AG04449 (cell line): ENCODE measurements around the gene RHOH.

Source experiments
- CTCF ChIA-PET: fragments of 350-600 bp; formaldehyde crosslinking; extraction: SDS; loops from one replicate; lab custom pipeline; 2021; ENCODE audit warnings: antibody characterized with exemption; lab: Yijun Ruan, JAX
- POLR2A ChIA-PET: fragments of 400-600, 350-600 bp; formaldehyde crosslinking; extraction: SDS; loops from one replicate; lab custom pipeline; 2020; ENCODE audit warnings: antibody characterized with exemption, inconsistent platforms; lab: Yijun Ruan, JAX
- DNase-seq: peaks from one replicate; pipeline ENCODE4 v3.0.0-alpha.2; 2010; ENCODE audit warnings: low read depth, low spot score
- H3K4me3 ChIP-seq: 2 replicates; pipeline ENCODE4 v1.5.1; 2011; ENCODE audit warnings: low read depth, mild to moderate bottlenecking, control low read depth, low read length
- CTCF ChIP-seq: IDR thresholded peaks from one replicate; pipeline ENCODE4 v1.5.1; 2011; ENCODE audit warnings: mild to moderate bottlenecking, moderate library complexity, low read length, control low read depth, inconsistent platforms; ENCODE audit not compliant: insufficient read depth; ENCODE audit errors: missing control alignments

Gene RHOH

GRCh38 chr4:40253906-40254305 is 57.1 kb downstream of the RHOH start:
- ChIA-PET CTCF (interaction anchor here (1.1 kb wide), 1 partner anchor 57 kb away, joined by 3 read pairs; no protein-coding TSS in a partner anchor), POLR2A (no interaction called here)
- TF ChIP-seq CTCF, result no peak
- no peak overlapping the region for H3K4me3 ChIP-seq
- DNase-seq, result no peak

- no peak for DNase-seq
- TF ChIP-seq CTCF, result no peak
- H3K4me3 ChIP-seq, result no peak overlapping the region
- ChIA-PET POLR2A (no interaction called here), CTCF (interaction anchor here (1.0 to 2.5 kb wide), 3 partner anchors 55 to 62 kb away, joined by 3 to 9 read pairs (median 3); no protein-coding TSS in a partner anchor)
Measured at GRCh38 chr4:40254608-40255392, 58.0 kb downstream of the RHOH start.

GRCh38 chr4:40255393-40256281 is 58.8 kb downstream of the RHOH start:
- ChIA-PET POLR2A (no interaction called here), CTCF (interaction anchor here (1.0 to 2.5 kb wide), 3 partner anchors 54 to 65 kb away, joined by 3 to 9 read pairs (median 3); no protein-coding TSS in a partner anchor)
- TF ChIP-seq CTCF, result no peak
- DNase-seq, result peak; percentile 90
- H3K4me3 ChIP-seq, result no peak overlapping the region

GRCh38 chr4:40256329-40256728 is 59.5 kb downstream of the RHOH start:
- no peak for TF ChIP-seq CTCF
- no peak for DNase-seq
- ChIA-PET POLR2A (no interaction called here), CTCF (interaction anchor here (1.4 to 2.5 kb wide), 2 partner anchors 61 to 64 kb away, joined by 3 to 9 read pairs; no protein-coding TSS in a partner anchor)
- no peak overlapping the region for H3K4me3 ChIP-seq

- H3K4me3 ChIP-seq, result no peak overlapping the region
- TF ChIP-seq CTCF, result no peak
- no peak for DNase-seq
- POLR2A ChIA-PET, result no interaction called here
- CTCF ChIA-PET, result interaction anchor here (0.6 to 2.5 kb wide), 3 partner anchors 12 to 64 kb away, joined by 3 to 9 read pairs (median 4); no protein-coding TSS in a partner anchor
Measured at GRCh38 chr4:40256817-40257216, 60.0 kb downstream of the RHOH start.
